Fibroblast of the aortic adventitia (primary cell): ENCODE results near the gene OR52N4. TPM values are rescaled to one million over a fixed set of nuclear protein-coding genes. Genes with fewer than 3 reads are reported as not detected.

Source experiments
- DNase-seq: peaks from one replicate; pipeline ENCODE4 v3.0.0-alpha.2; 2010; ENCODE audit warnings: low read depth
- H3K4me3 ChIP-seq: 2 replicates; pipeline ENCODE4 v1.5.1; 2011; ENCODE audit warnings: low read depth, mild to moderate bottlenecking, control low read depth, low read length, moderate library complexity
- CTCF ChIP-seq: IDR thresholded peaks from 2 replicates; pipeline ENCODE4 v1.5.1; 2011; ENCODE audit warnings: mild to moderate bottlenecking, low read length, control low read depth, inconsistent platforms; ENCODE audit not compliant: insufficient read depth
- total RNA-seq: library from RNA; depleted of rRNA; stranded (reverse); fragments of >200 nt; gene quantifications from 2 replicates; pipeline ENCODE4 v1.2.3, GENCODE V29; 2012; ENCODE audit warnings: low replicate concordance

OR52N4 gene
- total RNA-seq, 1 donor = not detected

DNA sequence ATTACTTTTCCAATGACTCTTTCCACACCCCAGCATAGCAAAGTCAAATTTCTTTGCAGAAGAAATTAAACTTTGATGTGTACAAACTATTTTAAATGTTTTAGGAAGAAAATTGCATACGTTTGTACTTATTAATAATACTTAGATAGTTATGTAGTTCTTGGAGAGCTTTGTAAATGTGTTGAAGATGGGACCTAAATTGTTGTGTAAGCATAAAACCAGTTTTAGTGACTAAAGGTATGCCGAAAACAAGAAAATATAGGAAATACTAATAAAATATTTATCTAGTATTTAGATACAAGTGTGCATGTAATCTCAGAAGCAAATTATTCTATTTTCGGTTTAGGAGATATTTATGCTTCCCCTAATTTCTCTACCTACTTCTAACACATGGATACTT, 4.2 kb upstream of the OR52N4 start:
- no peak for DNase-seq
- TF ChIP-seq CTCF = no peak
- no peak overlapping the region for H3K4me3 ChIP-seq

DNA sequence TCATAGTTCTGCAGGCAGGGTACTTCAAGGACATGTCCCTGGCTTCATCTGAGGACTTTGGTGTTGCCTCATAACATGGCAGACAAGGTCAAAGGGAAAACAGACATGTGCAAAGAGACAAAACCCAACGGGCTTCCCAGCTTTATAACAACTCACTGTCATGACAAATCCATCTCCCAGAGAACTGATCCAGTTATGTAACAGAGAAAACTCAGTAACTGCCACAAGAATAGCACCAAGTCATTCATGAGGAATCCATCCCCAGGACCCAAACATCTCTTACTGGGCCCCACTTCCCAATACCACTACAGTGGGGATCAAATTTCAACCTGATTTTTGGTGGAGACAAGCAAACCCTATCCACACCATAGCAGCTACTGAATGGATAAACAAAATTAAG, 13.0 kb downstream of the OR52N4 start:
- H3K4me3 ChIP-seq = no peak overlapping the region
- DNase-seq = no peak
- no peak for TF ChIP-seq CTCF

- no peak within 1 kb of the TSS for H3K4me3 ChIP-seq
- DNase-seq = no peak
- no peak for TF ChIP-seq CTCF
These were observed 29.2 kb downstream of the OR52N4 start, which contains the start of gene OR52N5 for GRCh38 chr11:5783255-5783654. Gene OR52N5 (minus strand): TSS chr11:5783355. CDS start chr11:5778634, 4,721 bp downstream.

- no peak within 1 kb of the TSS for H3K4me3 ChIP-seq
- no peak for DNase-seq
- no peak for TF ChIP-seq CTCF
These were observed 37.1 kb downstream of the OR52N4 start, which contains the start of gene OR52N1 for GRCh38 chr11:5791165-5791564. Gene OR52N1 (minus strand): TSS chr11:5791265. CDS start chr11:5788816, 2,449 bp downstream.

DNA sequence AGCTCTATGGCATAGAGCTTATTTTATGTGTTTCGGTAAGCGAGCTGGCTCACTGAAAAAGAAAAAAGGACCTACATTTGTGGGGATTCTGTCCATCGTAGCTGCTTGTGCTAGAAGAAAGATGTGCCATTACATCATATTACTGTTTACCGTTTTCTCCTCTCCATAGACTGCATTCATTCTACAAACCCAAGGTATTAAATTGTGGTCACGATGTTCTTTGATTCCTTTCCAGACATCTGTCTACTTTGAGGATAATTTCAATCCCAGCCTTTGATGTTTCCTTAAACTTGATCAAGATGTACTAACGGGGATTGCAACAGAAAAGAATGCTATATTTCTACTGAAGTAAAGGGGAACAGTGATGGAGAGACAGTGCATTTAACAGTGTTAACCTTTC, 42.5 kb downstream of the OR52N4 start:
- no peak for TF ChIP-seq CTCF
- H3K4me3 ChIP-seq = no peak overlapping the region
- no peak for DNase-seq

DNA sequence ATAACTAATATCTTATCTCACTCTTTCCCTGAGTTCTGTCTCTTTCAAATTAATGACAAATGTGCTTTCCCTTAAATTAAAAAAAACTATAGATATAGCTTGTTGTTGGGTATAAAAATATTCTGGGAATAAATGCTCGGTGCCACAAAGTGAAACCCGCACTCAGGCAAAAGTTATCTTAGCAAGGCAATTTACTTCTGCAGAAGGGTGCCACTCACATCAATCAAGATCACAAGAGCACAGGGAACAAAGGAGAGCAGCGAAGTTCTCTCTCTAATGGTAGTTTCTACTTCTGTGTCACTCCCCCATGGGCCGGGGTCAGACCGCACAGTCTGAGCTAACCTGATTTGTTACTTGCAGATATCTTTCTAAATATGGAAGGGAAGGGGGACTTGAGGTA, 49.9 kb downstream of the OR52N4 start:
- TF ChIP-seq CTCF = no peak
- H3K4me3 ChIP-seq = no peak overlapping the region
- DNase-seq = no peak

Other genes starting within 250 kb of the OR52N4 start
- 0.09 TPM in 1 of 2 replicates, not detected in the other for gene UBQLN3, start 244.3 kb upstream of the OR52N4 start, total RNA-seq
- 0.36 and 0.41 TPM in 2 replicates for gene UBQLNL, start 237.5 kb upstream of the OR52N4 start, total RNA-seq
- gene OR52H1, start 205.7 kb upstream of the OR52N4 start, total RNA-seq = 0.41 and 0.81 TPM in 2 replicates
- gene OR52B6, start 173.4 kb upstream of the OR52N4 start, total RNA-seq = not detected in 2 replicates
- 4.7 and 5.3 TPM in 2 replicates for gene TRIM6, start 157.6 kb upstream of the OR52N4 start, total RNA-seq
- gene TRIM34, start 129.2 kb upstream of the OR52N4 start, total RNA-seq = 15.5 and 41.0 TPM in 2 replicates
- 32.5 and 38.5 TPM in 2 replicates for gene TRIM5, start 69.2 kb upstream of the OR52N4 start, total RNA-seq
- 73.8 and 93.1 TPM in 2 replicates for gene TRIM22, start 64.5 kb upstream of the OR52N4 start, total RNA-seq
- gene OR56B1, start 17.8 kb upstream of the OR52N4 start, total RNA-seq = not detected in 2 replicates
- gene OR52N5, start 29.1 kb downstream of the OR52N4 start, total RNA-seq = under 0.01 TPM in 1 of 2 replicates, not detected in the other
- not detected in 2 replicates for gene OR52N1, start 37.0 kb downstream of the OR52N4 start, total RNA-seq
- not detected in 2 replicates for gene OR52N2, start 54.7 kb downstream of the OR52N4 start, total RNA-seq
- gene OR52E6, start 87.7 kb downstream of the OR52N4 start, total RNA-seq = not detected in 2 replicates
- gene OR52E8, start 103.4 kb downstream of the OR52N4 start, total RNA-seq = not detected in 2 replicates
- not detected in 2 replicates for gene OR52E4, start 126.4 kb downstream of the OR52N4 start, total RNA-seq
- not detected in 2 replicates for gene OR52E5, start 139.0 kb downstream of the OR52N4 start, total RNA-seq
- not detected in 2 replicates for gene OR56A3, start 188.0 kb downstream of the OR52N4 start, total RNA-seq
- gene OR56A5, start 214.3 kb downstream of the OR52N4 start, total RNA-seq = not detected in 2 replicates
- not detected in 2 replicates for gene OR52L1, start 232.7 kb downstream of the OR52N4 start, total RNA-seq